Thoracic aorta (tissue), 2 donors: ENCODE measurements around the gene USP20. TPM values are rescaled to one million over a fixed set of nuclear protein-coding genes. Genes with fewer than 3 reads are reported as not detected.
A peak's percentile ranks its signal among the peaks of the same experiment; 100 is the strongest.

Experiments used
- ATAC-seq: fragments of 150-250 bp; one replicate; pipeline ENCODE4 v1.8.0; 2017; ENCODE audit warnings: low read depth; ENCODE audit not compliant: insufficient number of reproducible peaks, low FRiP score
- DNase-seq: peaks from one replicate; pipeline ENCODE4 v3.0.0-alpha.2; 2020; ENCODE audit warnings: low spot score
- H3K27ac ChIP-seq, 2 donors: fragments of 200-600 bp; sonication (generic); 1 replicate in 1 of 2; 2 replicates in 1 of 2; pipeline ENCODE4 v1.5.1; 2016; ENCODE audit warnings: mild to moderate bottlenecking in 2 of 2, moderate library complexity in 2 of 2
- H3K27me3 ChIP-seq: fragments of 200-600 bp; sonication (generic); replicated peaks from 2 replicates; pipeline ENCODE4 v1.6.0; 2016; ENCODE audit warnings: mild to moderate bottlenecking; ENCODE audit not compliant: insufficient read depth
- H3K36me3 ChIP-seq: fragments of 200-600 bp; sonication (generic); one replicate; pipeline ENCODE4 v1.5.1; 2016
- H3K4me1 ChIP-seq, 2 donors: fragments of 200-600 bp; sonication (generic); 1 replicate in 1 of 2; 2 replicates in 1 of 2; pipeline versions ENCODE4 v1.5.1 to v1.6.0; 2016; ENCODE audit warnings: low read depth in 2 of 2, mild to moderate bottlenecking in 1 of 2; ENCODE audit not compliant: control insufficient read depth in 1 of 2
- H3K4me3 ChIP-seq: fragments of 200-600 bp; sonication (generic); 2 replicates; pipeline ENCODE4 v1.5.1; 2016; ENCODE audit warnings: mild to moderate bottlenecking
- H3K9me3 ChIP-seq: fragments of 200-600 bp; sonication (generic); 2 replicates; pipeline ENCODE4 v1.5.1; 2016
- CTCF ChIP-seq: fragments of 200-600 bp; sonication (generic); IDR thresholded peaks from one replicate; pipeline ENCODE4 v1.5.1; 2019; ENCODE audit warnings: antibody characterized with exemption
- total RNA-seq, 2 donors: library from RNA; depleted of rRNA; stranded (reverse); fragments of >200 nt; gene quantifications; one replicate each; pipeline versions ENCODE4 v1.1.0 to v1.2.3, GENCODE V29; 2016

USP20 gene
- total RNA-seq, 2 donors from 2014 or later, result 47.8 to 51.2 TPM

GRCh38 chr9:129798973-129799372, 36.3 kb upstream of the USP20 start:
- no peaks in the 10 kb centered on the region for H3K27me3 ChIP-seq
- DNase-seq, result no peak
- no peak for TF ChIP-seq CTCF
- no peak overlapping the region for H3K27ac ChIP-seq
- H3K4me3 ChIP-seq, result no peak overlapping the region
- no peak for ATAC-seq
- no peaks in the 10 kb centered on the region for H3K36me3 ChIP-seq
- no peaks in the 10 kb centered on the region for H3K9me3 ChIP-seq
- H3K4me1 ChIP-seq, result peaks cover 3 to 5% of the 10 kb centered on the region in 2 donors

- H3K9me3 ChIP-seq, result no peaks in the 10 kb centered on the region
- no peak overlapping the region for H3K27ac ChIP-seq
- H3K4me3 ChIP-seq, result no peak overlapping the region
- no peak for TF ChIP-seq CTCF
- DNase-seq (no peak), ATAC-seq (no peak)
- no peaks in the 10 kb centered on the region for H3K36me3 ChIP-seq
- H3K27me3 ChIP-seq, result no peaks in the 10 kb centered on the region
- H3K4me1 ChIP-seq, result peaks cover 7 to 11% of the 10 kb centered on the region in 2 donors
Observed at GRCh38 chr9:129801504-129801903, 33.8 kb upstream of the USP20 start.

GRCh38 chr9:129802833-129803675, 32.2 kb upstream of the USP20 start, which contains the start of gene TOR1B:
TSS of gene TOR1B (plus strand) at chr9:129803184. CDS start at chr9:129803213, 29 bp downstream.
- Histone ChIP-seq H3K36me3 (no peaks in the 10 kb centered on the region), H3K4me3 (peak within 1 kb of the TSS; percentile 89), H3K9me3 (no peaks in the 10 kb centered on the region), H3K27ac (peak within 1 kb of the TSS; percentile 73 to 75), H3K4me1 (peaks cover 7 to 11% of the 10 kb centered on the region in 2 donors), H3K27me3 (no peaks in the 10 kb centered on the region)
- ATAC-seq (peak; percentile 90), DNase-seq (peak; percentile 76)
- no peak for TF ChIP-seq CTCF

- DNase-seq, result no peak
- ATAC-seq, result no peak
- Histone ChIP-seq H3K36me3 (no peaks in the 10 kb centered on the region), H3K4me3 (peak overlapping the region; percentile 89), H3K9me3 (no peaks in the 10 kb centered on the region), H3K27ac (peak overlapping the region; percentile 73 to 75), H3K4me1 (peaks cover 7 to 11% of the 10 kb centered on the region in 2 donors), H3K27me3 (no peaks in the 10 kb centered on the region)
- no peak for TF ChIP-seq CTCF
Observed at GRCh38 chr9:129803676-129804060, 31.6 kb upstream of the USP20 start.

GRCh38 chr9:129806061-129806460, 29.2 kb upstream of the USP20 start:
- ATAC-seq (no peak), DNase-seq (no peak)
- Histone ChIP-seq H3K9me3 (no peaks in the 10 kb centered on the region), H3K4me1 (peaks cover 7 to 11% of the 10 kb centered on the region in 2 donors), H3K27me3 (no peaks in the 10 kb centered on the region), H3K36me3 (peaks cover 11% of the 10 kb centered on the region), H3K27ac (no peak overlapping the region), H3K4me3 (no peak overlapping the region)
- TF ChIP-seq CTCF, result no peak
